AG09319 (cell line): Measurements from ENCODE around the gene STK32C.

Experiments
- DNase-seq: peaks from one replicate; pipeline ENCODE4 v3.0.0-alpha.2; 2010; ENCODE audit warnings: low read depth; ENCODE audit errors: extremely low read depth
- TF ChIP-seq, protein P1 (sequence below): IDR thresholded peaks from 2 replicates; pipeline ENCODE4 v1.5.1; 2011; ENCODE audit warnings: low read depth, mild to moderate bottlenecking, inconsistent platforms, low read length, moderate library complexity

Gene STK32C

DNA sequence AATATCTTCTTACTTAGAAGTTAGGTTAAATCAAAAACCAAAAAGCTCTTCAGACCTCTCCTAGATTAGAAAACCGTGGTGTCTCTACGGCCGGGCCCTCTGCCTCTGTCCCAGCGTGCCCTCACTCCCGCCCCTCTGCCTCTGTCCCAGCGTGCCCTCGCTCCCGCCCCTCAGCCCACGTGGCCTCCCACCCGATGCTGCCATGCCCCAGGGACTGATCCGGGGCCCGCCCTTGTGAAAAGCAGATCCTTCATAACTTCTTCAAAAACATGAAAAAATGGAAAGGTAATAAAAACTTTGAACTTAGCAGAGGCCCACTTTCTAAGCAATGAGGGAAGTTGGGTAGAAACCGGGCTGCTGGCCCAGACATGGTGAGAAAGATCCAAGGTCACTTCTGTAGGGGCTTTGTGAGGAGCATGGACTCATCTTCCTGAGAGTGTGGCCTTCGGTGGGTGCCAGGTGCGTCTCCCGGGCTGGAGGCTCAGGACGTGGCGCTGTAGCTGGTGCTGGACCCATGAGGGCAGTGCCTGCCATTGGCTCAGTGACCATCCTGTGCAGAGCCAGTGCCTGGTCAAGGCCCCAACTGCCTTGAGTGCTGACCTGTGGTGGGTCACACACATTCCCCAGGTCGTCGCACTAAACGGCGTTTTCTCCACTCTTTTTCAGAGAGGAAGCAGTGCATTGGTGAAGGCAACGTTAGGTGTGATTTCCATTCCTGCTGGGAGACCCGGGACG is 125.9 kb downstream of the STK32C start:
- TF ChIP-seq, protein P1, sequence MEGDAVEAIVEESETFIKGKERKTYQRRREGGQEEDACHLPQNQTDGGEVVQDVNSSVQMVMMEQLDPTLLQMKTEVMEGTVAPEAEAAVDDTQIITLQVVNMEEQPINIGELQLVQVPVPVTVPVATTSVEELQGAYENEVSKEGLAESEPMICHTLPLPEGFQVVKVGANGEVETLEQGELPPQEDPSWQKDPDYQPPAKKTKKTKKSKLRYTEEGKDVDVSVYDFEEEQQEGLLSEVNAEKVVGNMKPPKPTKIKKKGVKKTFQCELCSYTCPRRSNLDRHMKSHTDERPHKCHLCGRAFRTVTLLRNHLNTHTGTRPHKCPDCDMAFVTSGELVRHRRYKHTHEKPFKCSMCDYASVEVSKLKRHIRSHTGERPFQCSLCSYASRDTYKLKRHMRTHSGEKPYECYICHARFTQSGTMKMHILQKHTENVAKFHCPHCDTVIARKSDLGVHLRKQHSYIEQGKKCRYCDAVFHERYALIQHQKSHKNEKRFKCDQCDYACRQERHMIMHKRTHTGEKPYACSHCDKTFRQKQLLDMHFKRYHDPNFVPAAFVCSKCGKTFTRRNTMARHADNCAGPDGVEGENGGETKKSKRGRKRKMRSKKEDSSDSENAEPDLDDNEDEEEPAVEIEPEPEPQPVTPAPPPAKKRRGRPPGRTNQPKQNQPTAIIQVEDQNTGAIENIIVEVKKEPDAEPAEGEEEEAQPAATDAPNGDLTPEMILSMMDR: no peak
- DNase-seq: no peak

DNA sequence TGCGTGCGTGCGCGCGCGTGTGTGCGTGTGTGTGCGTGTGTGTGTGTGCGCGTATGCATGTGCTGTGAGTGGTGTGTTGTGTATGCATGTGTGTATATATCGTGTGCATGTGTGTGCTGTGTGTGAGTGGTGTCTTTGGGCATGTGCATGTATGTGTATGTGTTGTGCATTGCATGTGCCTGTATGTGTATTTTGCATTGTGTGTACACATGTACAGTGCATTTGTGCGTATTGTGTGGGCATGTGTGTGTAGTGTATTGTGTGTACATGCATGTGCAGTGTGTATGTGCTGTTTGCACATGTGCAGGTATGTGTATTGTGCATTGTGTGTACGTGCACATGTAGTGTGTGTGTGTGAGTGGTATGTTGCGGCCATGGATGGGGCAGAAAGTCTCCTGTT is 127.0 kb downstream of the STK32C start:
- TF ChIP-seq, protein P1: no peak
- DNase-seq: no peak

DNA sequence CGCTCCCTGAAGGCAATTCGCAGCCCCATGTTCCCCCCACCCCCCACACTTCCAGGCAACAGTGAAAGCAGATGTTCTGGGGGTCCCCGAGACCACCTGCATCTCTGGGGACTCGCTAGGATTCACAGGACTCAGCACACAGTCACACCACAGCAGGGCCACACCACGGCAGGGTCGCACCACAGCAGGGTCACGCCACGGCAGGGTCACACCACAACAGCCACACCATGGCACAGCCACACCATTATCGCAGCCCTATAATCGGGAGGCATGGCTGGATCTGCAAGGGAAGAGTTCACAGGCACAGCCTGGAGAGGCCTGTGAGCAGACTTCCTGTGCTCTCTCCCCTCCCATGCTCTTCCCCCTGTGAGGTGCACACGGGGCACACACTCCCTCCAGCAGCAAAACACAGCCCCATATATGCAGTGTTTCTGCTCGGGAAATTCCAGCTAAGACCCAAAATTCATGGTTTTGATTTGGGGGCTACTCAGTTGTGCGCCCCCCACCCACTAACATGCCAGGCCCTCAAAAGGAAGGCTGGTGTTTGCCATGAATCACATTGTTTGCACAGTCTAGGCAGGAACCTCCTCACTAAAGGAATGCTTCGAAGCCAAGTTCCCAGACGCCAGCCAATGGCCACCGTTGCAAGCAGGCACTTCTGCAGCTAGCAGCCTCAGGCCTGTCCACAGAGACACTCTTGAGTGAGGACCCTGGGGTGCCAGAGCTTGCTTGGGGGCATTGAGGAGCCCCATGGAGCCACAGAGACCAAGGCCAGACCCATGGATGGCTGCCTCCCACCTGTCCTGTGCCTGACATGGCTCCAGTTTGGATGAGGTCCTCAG is 128.0 kb downstream of the STK32C start:
- no peak for DNase-seq
- TF ChIP-seq, protein P1: no peak

DNA sequence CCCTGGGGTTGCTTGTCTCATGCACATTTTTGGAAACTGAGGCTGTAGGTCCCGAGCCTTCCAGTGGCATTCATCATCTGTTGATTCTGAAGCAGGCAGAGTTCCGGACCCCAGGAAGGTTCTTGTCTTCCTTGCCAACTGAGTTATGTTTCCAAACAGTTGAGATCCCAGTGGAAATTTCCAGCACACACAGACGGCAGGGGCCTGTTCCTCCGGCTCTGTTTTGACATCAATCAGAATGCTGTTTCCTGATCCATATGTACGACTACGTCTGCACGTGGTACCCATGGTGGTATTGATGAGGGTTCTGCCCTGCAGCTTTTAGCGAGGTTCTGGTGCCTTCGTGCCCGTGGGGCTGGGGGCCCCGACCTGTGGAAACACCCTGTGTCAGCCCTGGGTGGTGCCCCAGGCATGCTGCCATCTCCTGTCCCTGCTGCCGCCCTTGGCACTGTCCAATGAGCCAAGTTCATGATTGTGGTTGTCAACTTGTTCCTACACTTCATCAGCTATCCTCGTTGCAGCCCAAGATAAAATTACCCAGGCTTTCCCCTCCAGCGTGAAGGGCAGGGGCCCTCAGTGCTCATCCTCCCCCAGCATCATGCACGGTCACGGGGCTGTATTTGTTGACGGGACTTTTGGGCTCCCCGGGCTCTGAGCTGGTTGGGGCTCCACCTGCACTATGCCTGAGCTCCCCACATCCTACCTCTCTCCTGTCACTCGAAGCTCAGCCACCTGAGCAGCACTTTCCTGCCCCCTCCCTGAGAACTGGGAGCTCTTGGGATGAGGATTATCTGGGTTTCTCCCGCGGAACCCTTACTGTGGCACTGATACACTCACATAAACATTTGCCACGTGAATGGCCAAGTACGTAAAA is 128.8 kb downstream of the STK32C start:
- TF ChIP-seq, protein P1: no peak
- DNase-seq: no peak

DNA sequence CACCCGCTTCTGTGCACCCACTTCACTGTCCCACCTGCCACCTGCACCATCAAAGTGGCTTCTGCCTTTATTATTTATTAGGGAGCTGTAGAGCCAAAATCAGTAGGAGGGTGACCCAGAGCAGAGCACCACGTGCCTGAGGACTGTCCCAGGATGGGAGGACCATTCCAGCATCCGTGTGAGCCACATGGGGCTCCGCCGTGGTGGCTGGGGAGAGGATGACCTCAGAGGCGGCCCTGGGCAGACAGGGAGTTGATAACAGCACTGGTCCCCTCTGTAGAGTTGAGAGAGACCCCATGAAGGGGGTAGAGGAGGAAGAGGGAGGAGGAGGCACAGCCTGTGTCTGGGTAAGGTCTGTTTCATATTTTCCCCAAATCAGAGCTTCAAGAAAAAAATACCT is 129.7 kb downstream of the STK32C start:
- TF ChIP-seq, protein P1: no peak
- DNase-seq: no peak

DNA sequence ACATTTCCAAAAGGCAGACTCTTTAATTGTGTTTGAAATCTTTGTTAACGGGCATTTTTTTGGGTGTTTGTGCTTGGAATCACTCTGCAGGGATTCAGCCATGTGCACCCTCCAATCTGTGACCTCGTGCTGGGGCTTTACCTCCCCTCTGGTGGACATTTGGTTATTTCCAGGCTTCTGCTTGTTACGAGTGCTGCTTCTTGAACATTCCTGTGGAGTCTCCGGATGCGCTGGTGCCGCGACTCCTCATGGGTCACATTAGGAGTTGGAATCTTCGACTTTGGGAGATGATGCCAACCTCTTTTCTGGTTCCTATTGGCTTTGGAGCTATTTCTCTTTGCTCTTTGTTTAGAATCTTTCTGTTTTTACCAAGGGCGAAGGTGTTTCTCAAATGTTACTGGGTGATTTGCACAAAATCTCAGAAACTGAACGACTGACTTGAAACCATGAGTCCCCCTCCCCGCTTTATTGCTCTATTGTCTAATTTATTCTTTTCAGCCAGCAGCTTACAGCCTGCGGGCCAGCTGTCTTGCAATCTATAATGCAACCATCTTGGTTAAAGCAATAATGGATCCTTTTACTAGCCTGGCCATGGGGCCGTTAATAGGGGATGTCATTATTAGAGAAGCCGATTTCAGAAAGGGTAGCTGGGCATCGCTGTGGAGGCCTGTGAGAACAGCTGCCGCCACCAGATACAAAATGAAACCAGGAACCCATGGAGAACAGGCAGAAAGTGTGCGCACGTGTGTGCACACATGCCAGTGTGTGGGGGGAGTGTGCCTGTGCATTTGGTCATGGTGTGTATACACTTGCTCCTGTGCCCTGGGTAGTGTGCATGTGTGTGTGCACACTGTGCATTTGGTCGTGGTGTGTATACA is 130.9 kb downstream of the STK32C start:
- TF ChIP-seq, protein P1: no peak
- no peak for DNase-seq
